A549 (cell line): ENCODE measurements around the gene RPS15.
"Not testable (repeated sequence)": the region's sequence is repeated elsewhere in the genome, so short reads cannot be mapped to it uniquely, and the experiment has no call there.

Experiments
- POLR2A ChIP-seq: IDR thresholded peaks from 2 replicates; pipeline ENCODE4 v1.6.1; 2012; ENCODE audit warnings: mild to moderate bottlenecking, low read length
- POLR2AphosphoS2 ChIP-seq: conservative IDR thresholded peaks from 2 replicates; pipeline ENCODE4 v1.6.1; 2012; ENCODE audit warnings: low read length, improper control_type of control experiment, inconsistent platforms
- TF ChIP-seq, protein P1 (sequence below): fragments of >200 bp; sonication (Bioruptor Twin); formaldehyde crosslinking; IDR thresholded peaks from 3 replicates; pipeline ENCODE4 v1.5.1; 2016

DNA sequence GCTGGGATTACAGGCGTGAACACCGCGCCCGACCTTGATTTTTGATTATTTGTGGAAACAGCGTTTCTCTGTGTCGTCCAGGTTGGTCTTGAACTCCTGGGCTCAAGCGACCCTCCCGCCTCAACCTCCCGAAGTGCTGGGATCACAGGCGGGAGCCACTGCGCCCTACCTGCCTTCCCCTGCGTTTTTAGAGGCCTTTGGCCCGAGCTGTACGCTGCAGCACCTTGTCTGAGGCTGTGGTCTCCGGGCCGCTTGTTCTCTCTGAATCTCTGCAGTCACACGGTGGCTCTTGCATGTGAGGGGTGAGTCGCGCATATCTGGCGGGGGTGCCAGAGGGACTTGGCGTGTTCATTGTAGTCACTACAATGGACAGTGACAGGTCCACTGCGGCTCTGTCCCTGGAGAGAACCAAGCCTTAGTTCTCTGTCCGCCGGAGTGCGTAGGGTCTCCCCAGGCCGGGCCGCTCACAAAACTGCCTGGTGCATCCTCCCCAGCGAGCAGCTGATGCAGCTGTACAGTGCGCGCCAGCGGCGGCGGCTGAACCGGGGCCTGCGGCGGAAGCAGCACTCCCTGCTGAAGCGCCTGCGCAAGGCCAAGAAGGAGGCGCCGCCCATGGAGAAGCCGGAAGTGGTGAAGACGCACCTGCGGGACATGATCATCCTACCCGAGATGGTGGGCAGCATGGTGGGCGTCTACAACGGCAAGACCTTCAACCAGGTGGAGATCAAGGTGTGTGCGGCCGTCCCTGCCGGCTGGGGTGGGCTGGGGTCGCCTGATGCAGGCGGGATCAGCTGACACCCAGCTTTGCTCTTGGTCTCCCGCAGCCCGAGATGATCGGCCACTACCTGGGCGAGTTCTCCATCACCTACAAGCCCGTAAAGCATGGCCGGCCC lies 1.6 kb downstream of the RPS15 start:
- TF ChIP-seq, protein P1, sequence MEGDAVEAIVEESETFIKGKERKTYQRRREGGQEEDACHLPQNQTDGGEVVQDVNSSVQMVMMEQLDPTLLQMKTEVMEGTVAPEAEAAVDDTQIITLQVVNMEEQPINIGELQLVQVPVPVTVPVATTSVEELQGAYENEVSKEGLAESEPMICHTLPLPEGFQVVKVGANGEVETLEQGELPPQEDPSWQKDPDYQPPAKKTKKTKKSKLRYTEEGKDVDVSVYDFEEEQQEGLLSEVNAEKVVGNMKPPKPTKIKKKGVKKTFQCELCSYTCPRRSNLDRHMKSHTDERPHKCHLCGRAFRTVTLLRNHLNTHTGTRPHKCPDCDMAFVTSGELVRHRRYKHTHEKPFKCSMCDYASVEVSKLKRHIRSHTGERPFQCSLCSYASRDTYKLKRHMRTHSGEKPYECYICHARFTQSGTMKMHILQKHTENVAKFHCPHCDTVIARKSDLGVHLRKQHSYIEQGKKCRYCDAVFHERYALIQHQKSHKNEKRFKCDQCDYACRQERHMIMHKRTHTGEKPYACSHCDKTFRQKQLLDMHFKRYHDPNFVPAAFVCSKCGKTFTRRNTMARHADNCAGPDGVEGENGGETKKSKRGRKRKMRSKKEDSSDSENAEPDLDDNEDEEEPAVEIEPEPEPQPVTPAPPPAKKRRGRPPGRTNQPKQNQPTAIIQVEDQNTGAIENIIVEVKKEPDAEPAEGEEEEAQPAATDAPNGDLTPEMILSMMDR = not testable (repeated sequence)
- not testable (repeated sequence) for TF ChIP-seq POLR2A, POLR2AphosphoS2
